NCI-H2196 treated with DMSO at 0.1 percent for 48 hours (cell line): ENCODE results near the gene AKAP6.

ENCODE experiments used
- DNase-seq: peaks from one replicate; lab custom pipeline; 2025; ENCODE audit not compliant: unreplicated experiment; lab: John Stamatoyannopoulos, UW

AKAP6 gene

DNA sequence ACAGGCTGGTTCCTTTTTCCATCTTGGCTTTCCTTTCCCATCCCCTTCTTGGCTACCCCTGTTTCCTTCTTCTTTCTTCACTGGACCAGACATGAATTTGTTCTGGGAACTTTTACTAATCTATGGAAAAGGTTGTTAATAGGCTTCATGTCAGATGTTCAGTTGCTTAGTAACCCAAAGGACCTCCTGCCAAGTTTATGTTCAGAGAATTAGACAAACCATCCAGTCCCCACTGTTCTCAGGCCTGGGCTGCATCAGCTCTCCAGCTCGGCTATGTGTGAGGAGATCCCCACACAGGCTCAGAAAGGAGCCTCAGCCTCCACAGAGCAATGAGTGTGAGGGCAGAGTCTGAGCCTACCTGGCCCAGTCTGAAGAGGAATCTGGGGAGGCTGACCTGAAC lies 78.0 kb downstream of the AKAP6 start:
- no peak for DNase-seq

DNA sequence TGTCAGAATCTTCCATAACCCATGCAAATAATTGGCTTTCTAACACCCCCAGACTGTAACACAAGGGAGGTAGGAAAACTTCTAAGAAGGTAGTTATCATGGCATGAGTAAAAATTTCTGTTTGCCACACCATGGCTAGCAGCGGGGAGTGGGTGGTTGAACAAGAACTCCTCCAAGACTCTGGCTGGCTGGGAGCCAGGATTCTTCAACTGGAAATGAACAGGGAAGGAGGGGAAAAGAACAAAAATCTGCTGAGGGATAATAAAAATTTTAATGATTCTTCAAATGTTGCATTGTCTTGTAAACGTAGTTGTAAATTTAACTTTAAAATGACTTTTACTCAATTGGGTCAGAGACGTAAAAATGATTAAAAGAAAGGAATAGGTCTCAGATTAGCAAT lies 78.9 kb downstream of the AKAP6 start:
- no peak for DNase-seq

DNA sequence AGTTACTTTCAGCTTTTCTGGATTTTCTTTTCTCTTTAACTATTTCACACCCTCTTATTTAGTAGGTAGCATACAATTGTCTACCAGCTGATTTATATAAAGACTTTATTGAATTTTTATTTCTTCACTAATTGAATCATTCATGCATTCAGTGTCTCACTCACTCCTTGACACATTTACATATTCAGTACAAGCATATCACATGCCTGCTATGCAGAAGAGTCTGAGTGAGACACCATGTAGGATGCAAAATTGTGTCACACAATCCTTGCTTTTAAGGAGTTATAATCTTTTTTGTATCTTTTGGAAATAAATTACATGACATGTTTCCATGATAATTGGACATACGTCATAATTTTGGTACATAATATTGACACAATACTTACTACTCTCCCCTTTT lies 83.0 kb downstream of the AKAP6 start:
- DNase-seq = no peak

DNA sequence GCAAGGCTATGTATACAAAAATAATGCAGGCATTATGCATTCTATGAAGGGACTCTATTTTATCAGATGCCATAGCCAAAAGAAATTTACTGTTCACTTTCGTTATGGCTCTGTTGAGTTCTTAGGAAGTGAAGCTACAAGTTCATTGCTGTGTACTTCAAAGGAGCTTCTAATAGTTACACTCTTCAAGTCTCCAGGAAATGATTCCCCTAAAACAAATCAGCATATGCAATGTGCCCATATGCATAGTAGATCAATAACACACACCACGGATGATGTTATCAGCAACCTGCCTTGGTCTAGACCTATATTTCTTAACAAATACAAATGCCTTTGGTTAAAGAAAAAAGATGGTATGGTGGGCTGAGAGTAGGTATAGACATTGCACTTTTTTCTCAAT lies 83.4 kb downstream of the AKAP6 start:
- no peak for DNase-seq

DNA sequence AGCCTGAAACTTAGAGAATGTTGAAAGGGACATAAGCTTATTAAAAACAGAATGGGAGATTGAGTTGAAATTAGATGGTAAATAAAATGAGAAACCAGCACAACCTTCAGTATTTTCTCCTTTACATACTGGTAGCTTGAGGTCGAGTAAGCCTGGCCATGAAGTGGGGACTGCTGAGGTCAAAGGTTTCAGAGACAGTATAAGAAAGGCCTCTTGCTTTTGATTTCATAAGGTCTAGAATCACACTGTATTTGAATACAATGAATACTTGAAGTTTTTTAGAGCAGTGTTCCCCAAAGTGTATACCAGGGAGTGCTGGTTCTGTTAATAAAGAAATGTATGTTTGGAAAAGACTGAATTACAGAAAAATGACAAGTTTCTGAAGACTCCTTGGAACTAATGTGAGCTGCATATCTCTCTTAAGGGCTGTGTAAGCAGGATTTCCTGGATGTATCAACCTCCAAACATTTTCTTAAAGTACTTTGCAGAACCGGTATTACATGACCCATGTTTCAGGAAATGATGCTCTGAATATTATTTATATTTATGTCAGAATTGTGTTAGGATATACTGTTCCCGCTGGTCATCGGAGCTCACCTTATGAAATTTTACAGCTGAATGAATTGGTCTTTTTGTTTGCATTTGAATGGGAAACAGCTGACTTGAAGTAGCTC lies 85.0 kb downstream of the AKAP6 start:
- no peak for DNase-seq

DNA sequence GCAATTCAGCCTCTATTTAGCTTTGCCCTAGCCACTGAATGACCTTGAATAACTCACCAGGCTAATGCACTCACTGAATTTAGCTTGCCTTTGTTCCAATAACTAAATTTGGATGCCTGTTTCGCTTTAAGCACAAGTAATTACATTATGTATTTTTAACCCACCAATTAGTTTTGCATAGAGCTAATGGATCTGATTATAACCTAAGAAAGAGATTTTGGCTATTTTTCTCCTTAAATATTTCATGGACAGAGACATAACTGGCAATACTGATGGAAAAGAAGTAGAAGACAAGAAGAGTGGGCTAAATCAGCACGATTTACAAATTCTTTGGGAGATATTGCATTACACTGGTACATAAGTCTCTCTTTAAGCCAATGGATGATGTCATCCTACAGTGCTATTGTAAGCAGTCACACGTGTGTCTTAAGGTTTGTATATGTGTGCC lies 85.7 kb downstream of the AKAP6 start:
- no peak for DNase-seq

DNA sequence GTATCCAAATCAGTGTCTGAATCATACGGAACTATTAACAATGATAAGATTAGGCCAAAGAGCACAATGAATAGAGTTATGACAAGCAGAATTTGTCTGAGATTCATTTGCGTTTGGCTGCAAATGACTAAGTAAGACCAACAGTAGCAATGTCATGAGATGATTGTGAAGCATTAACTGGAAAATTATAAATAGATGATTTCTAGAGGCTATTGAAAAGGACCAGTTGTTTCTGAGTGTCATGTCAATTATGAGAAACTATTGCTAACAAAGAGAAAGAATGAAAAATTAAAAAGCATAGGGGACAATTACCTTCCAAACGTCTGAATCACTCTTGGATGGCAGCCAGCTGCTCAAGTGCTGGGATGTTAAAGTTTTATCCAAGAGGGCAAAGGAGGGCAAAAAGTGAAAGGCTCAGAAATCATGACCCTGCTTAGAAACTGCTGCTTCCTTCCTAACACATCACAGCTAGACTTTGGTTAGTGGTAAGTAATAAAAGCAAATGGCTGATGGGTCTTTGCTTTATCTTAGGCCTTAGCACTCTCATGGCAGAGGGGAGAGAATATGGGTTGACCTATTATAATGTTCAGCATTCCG lies 89.0 kb downstream of the AKAP6 start:
- no peak for DNase-seq

DNA sequence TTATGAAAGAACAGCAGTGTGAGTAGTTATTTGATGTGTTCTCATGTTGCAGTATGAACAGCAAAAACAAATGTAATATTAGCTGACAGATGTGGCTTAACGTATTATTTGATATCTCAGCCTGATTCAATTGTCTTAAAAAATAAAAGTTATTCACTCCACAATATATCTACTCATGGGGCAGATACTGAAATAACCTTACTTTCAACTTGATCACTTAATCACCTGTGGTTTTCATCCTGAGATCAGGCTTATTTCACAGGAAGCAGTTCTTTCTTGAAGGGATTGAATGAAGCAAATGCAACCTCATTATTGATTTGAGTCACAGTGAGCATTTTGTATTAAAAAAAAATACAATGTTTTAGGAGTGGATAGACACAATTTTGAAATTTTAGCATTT lies 90.3 kb downstream of the AKAP6 start:
- no peak for DNase-seq

DNA sequence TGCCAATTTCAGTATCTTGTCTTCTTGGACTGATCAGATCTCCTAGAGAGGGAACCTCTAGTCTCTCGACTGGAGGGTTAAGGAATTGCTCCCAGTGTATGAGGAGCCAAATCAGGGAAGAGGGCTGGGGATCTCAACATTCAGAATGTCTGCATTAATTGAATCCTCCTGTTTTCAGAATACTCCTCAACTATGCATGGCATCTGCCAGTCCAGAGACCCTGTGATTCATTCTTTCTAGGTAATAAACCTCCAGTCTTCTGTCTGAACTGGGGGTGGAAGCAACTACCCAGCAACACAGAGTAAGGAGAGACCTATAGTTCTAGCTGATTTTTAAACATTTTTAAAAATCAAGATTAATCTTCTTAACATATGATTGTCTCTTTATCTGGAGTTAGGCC lies 92.7 kb downstream of the AKAP6 start:
- DNase-seq = no peak

DNA sequence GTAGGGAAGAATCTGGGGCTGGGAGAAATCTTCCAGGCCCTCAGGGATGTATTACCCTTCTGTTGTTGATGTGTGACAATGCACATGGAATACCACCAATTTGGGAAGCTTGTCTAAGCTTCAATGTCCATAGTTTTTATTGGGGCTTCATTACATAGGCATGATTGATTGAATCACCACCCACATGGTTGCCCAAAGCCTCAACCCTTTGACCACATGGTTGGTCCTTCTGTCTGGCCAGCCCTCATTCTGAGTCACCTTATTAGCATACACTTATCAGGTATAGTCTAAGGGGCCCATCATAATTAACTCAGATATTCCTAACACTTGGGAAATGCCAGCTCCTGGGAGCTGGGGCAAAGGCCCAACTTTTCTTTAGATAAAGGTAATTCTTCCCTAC lies 93.3 kb downstream of the AKAP6 start:
- DNase-seq = no peak

DNA sequence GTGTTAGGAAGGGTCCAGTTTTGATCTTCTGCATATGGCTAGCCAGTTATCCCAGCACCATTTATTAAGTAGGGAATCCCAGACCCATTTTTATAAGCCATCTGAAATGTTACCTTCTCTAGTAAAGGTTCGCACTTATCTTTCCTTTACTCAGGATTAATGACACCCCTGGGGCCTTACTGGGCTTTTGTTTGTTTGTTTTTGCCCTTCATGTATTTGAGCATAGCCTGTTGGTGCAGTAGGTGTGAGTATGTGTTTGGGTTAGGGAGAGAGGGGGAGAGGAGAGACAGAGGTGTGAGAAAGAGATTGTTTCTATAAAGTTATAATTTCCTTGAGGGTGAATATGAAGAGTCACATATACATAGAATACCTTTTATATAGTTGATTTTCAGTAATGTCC lies 96.9 kb downstream of the AKAP6 start:
- no peak for DNase-seq

DNA sequence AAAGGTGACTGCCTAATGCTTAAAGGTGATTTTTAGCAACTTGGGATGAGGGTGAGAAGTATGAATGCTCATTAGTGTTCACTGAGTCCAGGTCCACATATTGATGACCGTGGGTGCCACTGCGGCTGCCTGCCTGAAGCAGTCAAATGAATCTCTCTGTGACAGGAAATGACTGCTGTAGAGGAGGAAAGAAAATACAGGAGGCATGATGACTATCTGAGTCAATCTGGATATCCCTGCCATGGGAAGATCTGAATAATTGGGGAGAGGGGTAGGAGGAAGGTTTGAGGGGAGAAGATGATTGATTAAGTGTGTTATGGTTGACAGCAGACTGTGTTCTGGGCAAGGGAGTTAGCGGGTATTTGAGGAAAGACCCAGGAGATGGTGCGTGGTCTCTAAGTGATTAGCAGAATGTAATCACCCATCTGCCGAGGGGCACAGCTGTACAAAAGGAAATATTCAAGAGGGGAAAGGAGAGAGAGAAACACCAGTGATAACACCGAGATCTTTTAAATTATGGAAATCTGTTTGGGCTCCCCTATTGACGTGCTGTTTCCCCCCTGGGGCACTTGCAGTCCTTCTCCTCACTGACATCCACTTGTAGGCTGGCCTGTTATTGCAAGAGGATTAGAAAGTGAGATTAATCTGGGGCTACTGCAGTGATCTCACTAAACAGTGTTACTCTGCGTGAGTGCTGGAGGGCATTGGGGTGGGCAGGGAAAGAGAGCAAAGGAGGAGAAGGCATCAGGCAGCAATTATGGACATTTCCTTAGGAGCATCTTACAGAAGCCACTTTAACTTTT lies 97.7 kb downstream of the AKAP6 start:
- no peak for DNase-seq

DNA sequence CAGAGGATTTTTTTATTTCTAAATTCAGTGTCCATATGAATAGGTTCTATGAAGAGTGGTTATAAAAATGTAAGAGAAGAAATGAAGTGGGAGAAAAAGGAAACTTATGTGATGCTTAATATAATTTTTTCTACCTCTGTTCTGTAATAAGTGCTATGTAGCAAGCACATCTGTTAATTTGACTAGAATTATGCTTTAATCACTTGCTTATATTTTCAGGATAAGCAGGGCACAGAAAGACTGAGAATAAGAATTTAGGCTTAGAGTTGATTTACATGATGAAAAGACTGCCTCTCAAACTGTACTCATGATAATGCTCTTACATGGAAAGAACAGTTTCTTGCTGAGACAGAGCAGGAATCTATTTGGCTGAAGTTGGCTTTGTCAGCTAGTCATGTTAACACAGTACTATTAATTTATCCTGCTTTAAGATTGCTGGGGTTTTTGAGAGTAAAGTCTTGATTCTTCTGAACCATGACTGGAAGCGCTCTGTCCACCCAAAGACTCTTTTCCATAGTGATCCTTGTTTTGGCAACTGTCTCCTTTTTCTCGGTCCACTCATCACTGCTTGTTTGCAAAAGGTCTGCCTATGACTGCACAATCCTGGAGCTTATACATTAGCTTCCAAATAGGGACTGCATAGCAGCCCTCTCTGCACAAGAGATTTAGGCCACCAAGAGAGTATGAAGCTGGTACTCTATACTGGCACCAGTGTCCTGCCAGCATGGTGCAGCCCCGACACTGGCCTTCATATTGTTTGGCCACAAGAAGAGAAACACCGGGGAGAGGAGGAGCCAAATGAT lies 98.8 kb downstream of the AKAP6 start:
- DNase-seq = no peak

DNA sequence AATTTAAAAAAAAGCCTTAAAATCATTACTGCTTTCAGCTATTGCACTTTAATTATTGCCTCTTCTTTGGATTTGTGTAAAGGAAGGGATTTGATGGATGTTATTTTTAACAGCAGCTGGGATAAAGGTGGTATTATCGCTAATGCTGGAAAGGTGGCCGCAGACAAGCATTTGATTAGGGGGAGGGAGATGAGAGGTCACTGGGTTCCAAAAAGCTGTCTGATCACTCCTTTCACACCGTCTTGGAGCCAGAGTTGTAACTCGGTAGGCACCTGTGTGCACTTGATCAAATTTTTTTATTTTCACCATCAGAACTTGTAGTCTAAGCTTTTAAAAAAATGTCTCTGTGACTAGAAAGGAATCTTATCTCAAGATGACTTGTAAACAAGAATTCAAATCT lies 99.8 kb downstream of the AKAP6 start:
- no peak for DNase-seq

DNA sequence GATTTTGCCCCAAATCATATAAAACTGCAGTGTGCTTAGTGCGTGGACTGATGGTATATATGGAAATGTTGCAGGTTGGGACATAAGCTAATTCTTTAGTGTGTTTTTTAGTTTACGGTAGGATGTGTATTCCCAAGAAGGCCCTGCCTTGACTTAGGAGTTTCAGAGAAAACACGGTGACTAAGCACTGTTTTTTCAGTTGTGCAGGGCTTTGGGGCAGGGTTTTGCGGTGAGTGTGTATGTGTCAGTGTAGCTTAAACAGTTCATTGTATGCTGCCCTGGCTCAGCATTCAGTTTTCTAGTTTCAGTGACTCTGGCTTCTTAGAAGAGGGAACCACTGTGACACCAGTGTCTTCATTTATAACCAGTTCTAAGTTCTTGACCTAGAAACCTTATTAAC lies 101.2 kb downstream of the AKAP6 start:
- no peak for DNase-seq

DNA sequence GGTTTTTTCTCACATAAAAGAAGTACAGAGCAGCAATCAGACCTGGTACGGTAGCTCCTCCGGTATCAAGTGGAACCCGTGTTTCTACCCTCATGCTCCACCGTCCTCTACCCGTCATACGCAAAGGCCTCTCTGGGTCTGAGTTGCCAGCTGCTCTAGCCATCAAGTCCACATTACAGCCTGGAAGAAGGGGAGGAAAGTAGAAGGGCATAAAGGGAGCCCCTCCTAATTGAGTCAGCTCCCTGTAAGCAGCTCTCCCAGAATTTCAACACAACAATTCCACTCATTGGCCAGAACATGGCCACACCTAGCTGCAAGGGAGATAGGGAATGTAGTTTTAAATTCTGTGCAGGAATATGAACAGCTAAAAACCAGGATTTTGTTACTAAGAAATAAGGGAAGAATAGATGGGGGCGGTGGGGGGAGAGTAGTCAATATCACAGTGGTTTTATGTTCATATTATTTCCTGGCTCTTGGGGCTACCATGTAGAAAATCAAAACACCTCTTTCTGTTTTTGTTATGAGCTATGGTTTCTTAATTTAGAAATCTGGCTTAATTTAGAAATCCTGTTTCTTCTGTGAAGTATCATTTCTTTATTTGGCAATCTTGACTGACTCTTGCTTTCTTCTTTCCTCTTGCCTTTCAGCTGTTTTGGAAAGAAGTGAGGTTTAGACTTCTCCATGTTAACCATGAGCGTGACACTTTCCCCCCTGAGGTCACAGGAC lies 103.9 kb downstream of the AKAP6 start:
- no peak for DNase-seq

DNA sequence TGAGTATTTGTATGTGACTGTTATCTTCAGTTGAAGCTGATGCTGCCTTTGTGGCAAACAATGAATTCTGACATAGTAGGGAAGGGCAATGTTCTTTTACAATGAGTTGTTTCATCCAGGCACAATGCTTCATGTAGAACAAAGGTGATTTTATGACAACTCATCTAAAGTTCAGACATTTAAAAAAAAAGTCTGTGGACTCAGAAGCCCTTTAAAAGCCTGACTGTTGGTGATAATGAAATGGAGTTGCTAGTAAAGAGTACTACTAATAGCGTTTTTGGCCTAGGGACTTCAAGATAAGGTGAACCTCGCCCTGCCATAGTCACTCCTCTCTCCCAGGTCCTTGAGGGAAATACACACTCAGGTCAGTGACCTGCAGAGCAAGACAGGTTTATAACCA lies 105.1 kb downstream of the AKAP6 start:
- DNase-seq = no peak

DNA sequence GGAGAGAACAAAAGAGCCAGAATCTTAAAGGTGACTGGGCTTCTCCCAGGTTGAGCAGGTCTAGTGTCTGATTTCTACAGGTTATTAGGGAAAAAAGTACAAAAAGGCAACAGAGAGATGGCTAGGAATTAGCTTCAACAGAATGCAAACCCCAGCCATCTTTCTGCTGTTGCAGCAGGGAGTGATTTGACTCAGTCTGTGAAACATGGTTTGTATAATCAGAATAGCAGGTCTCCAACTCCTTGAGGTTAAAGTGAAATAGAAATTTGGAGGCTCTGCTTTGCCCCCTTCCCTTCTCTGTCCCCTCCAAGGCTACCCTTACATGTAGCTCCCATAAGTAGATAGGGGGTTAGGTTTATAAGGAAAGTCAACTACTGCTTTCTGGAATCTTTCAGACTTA lies 105.8 kb downstream of the AKAP6 start:
- DNase-seq = no peak

DNA sequence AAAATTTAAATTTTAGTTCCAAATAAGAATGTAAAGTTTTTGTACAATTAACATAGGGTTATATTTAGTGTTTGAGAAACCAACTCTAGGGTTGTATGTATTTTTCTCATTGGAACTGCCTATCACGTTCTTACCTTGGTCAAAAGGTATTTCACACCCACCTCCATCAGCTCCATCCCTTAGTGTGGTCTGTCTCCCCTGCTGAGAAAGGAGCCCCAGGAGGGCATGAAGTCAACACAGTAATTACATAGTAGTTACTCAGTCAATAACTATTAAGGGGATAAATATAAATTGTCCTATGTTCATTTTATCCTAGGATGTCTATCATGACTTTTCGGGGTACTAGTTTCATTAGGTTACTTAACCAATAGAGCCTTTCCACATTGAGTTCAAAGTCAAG lies 106.3 kb downstream of the AKAP6 start:
- DNase-seq = no peak

DNA sequence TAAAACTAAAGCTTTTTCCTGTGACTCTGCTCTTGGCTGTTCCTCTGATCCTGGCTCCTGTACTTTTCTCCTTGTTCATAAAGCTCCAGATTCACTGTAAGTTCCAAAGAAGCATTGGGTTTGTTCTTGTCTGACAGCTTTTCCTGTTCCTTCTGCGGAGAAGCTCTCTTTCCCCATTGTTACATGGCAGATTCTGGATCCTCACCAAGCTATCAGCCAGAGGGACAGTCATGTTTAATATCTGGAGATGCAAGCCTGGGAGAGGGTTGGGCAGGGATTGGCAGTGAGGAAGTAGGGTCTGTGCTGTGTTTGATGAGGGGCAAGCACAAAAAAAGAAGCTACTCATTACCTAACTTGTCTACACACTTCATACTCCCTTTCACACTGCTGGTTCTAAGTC lies 107.9 kb downstream of the AKAP6 start:
- no peak for DNase-seq

DNA sequence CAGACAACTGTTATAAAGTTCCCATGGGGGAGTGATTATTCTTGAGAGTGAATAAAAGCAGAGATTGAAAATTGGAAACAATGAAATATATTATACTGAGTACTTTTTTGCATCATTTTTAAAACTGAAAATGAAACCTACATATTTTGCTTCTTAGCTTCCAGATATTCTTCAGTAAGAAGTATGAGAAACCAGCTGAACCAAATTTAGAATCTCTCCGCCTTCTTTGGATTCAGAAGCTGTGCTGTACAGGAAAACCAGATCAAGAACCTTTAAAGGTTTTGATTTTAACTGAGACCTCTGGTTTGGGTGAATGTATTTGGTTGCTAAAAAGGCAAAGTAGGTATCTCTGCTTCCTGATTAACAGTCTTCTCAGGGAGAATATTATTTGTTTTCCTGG lies 109.4 kb downstream of the AKAP6 start:
- DNase-seq = no peak
